MCF 10A (cell line): ENCODE results near the gene GSE1. TPM values are rescaled to one million over a fixed set of nuclear protein-coding genes. Genes with fewer than 3 reads are reported as not detected.

Experiments used
- Bru-seq: library from RNA; stranded (reverse); fragments of 400-500 nt; gene quantifications from one replicate; lab custom pipeline; 2021; lab: Mats Ljungman, UMichigan
- BruChase-seq, 2 experiments: library from RNA; stranded (reverse); fragments of 400-500 nt; gene quantifications; one replicate each; lab custom pipeline; 2021; lab: Mats Ljungman, UMichigan
- BruUV-seq: library from RNA; stranded (reverse); fragments of 400-500 nt; replicated peaks from 2 replicates; lab custom pipeline; 2021; lab: Mats Ljungman, UMichigan
- CTCF ChIA-PET: fragments of 300-600 bp; sonication (Branson Sonifier 250); formaldehyde crosslinking; extraction: SDS; loops from one replicate; lab custom pipeline; 2021; ENCODE audit warnings: antibody characterized with exemption, inconsistent platforms; lab: Yijun Ruan, JAX
- POLR2A ChIA-PET: fragments of 300-600, 350-650 bp; sonication (Branson Sonifier 250); formaldehyde crosslinking; extraction: SDS; loops from one replicate; lab custom pipeline; 2020; ENCODE audit warnings: antibody characterized with exemption, inconsistent platforms; lab: Yijun Ruan, JAX
- DNase-seq: peaks from one replicate; pipeline ENCODE4 v3.0.0-alpha.2; 2018; ENCODE audit not compliant: unreplicated experiment
- H3K27ac Mint-ChIP-seq: one replicate; pipeline ENCODE4 v1.8.0; 2022; ENCODE audit warnings: mild to moderate bottlenecking, low read depth, mixed read lengths; ENCODE audit not compliant: unreplicated experiment
- H3K27me3 Mint-ChIP-seq: one replicate; pipeline ENCODE4 v1.8.0; 2022; ENCODE audit warnings: mixed read lengths; ENCODE audit not compliant: insufficient read depth, unreplicated experiment
- H3K36me3 Mint-ChIP-seq: one replicate; pipeline ENCODE4 v1.8.0; 2022; ENCODE audit warnings: mild to moderate bottlenecking, moderate library complexity, mixed read lengths; ENCODE audit not compliant: insufficient read depth, unreplicated experiment
- H3K4me1 Mint-ChIP-seq: one replicate; pipeline ENCODE4 v1.8.0; 2022; ENCODE audit warnings: mixed read lengths; ENCODE audit not compliant: insufficient read depth, unreplicated experiment
- H3K4me3 Mint-ChIP-seq: one replicate; pipeline ENCODE4 v1.8.0; 2022; ENCODE audit warnings: mild to moderate bottlenecking, moderate library complexity, mixed read lengths; ENCODE audit not compliant: unreplicated experiment
- H3K9me3 Mint-ChIP-seq: one replicate; pipeline ENCODE4 v1.8.0; 2022; ENCODE audit warnings: mixed read lengths; ENCODE audit not compliant: unreplicated experiment
- intact Hi-C: fragments of 100-400 bp; cut with micrococcal nuclease; formaldehyde crosslinking; loops from 2 replicates; pipeline ENCODE4 v1.14.1; 2022
- long read RNA-seq: library from polyadenylated mRNA; stranded (forward); transcript quantifications from one replicate; pipeline ENCODE4 v2.0.0, GENCODE V29; 2022
- total RNA-seq: library from RNA; stranded (reverse); gene quantifications from 2 replicates; pipeline ENCODE4 v1.2.3, GENCODE V29; 2022
- TF ChIP-seq, protein P1 (sequence below): fragments of 200-600 bp; IDR thresholded peaks from one replicate; pipeline ENCODE4 v1.8.0; 2022; ENCODE audit warnings: antibody characterized with exemption, mild to moderate bottlenecking; ENCODE audit not compliant: unreplicated experiment

Gene GSE1
- 44.4 and 52.9 TPM in 2 replicates for total RNA-seq
- percentile 57 among the genes with signal in this experiment for Bru-seq, nascent RNA
- percentile 75 among the genes with signal in this experiment for BruChase-seq, experiment 1, labeled RNA remaining after a 6-hour chase
- BruChase-seq, experiment 2, labeled RNA remaining after a 2-hour chase = percentile 68 among the genes with signal in this experiment
- long read RNA-seq, partial matches to known transcripts = 13 of 26 reads
- long read RNA-seq, other reads (novel, unspliced or antisense) = 12 of 26 reads

DNA sequence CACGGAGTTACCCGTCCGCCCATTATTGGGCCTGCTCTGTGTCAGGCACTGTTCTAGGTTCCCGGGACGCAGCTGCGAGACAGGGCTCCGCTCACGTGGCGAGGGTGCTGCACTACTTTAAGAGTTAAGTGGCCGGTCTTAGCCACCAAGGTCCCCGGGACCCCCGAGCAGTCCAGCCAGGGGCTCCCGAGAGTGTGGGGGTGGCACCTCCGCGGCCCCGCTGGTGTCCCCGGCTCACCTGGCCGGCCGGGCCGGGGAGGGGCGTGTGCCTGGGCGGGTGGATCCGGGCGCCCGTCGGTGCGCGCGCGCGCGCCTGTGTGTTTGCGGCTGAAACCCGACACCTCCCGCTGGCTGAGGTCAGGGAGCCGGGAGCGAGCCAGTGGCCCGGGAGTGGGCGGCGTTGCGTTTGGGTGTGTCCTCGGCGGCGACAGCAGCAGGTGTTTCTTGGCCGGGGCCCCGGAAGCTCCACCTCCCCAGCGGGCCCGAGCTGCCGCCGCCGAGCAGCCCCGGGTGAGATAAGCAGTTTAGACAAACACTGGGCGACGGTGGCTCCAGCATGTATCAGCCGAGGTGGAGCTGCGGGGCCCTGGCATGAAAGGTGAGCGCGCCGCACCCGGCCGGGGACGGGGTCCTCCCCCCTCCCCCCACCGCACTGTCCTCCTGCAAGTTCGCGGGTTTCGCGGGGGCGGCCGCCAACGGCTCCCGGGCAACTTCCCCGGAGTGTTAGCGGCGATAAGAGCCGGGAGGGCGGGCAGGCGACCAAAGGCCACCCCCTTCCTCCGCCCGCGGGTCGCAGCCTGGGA, at the start of gene GSE1:
GSE1 (plus strand) TSS at position 522 of the 803 bp plus-strand sequence; CDS start at position 592, 70 bp downstream.
- no peaks in the 10 kb centered on the region for H3K9me3 Mint-ChIP-seq
- TF ChIP-seq, protein P1, sequence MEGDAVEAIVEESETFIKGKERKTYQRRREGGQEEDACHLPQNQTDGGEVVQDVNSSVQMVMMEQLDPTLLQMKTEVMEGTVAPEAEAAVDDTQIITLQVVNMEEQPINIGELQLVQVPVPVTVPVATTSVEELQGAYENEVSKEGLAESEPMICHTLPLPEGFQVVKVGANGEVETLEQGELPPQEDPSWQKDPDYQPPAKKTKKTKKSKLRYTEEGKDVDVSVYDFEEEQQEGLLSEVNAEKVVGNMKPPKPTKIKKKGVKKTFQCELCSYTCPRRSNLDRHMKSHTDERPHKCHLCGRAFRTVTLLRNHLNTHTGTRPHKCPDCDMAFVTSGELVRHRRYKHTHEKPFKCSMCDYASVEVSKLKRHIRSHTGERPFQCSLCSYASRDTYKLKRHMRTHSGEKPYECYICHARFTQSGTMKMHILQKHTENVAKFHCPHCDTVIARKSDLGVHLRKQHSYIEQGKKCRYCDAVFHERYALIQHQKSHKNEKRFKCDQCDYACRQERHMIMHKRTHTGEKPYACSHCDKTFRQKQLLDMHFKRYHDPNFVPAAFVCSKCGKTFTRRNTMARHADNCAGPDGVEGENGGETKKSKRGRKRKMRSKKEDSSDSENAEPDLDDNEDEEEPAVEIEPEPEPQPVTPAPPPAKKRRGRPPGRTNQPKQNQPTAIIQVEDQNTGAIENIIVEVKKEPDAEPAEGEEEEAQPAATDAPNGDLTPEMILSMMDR = no peak
- peak; percentile 94 for DNase-seq
- peak within 1 kb of the TSS; percentile 76 for H3K4me3 Mint-ChIP-seq
- intact Hi-C loops = loop anchor here (5.0 kb wide), 1 partner anchor 316 kb away; no protein-coding TSS in a partner anchor
- H3K27me3 Mint-ChIP-seq = no peaks in the 10 kb centered on the region
- CTCF ChIA-PET = interaction anchor here (0.5 to 1.3 kb wide), 3 partner anchors 132 to 1771 kb away, joined by 3 to 4 read pairs (median 3); partner anchors contain the start of gene FBXO31
- peaks cover 16% of the 10 kb centered on the region for H3K4me1 Mint-ChIP-seq
- BruUV-seq = TSS peak; percentile 88
- H3K36me3 Mint-ChIP-seq = no peaks in the 10 kb centered on the region
- H3K27ac Mint-ChIP-seq = peak within 1 kb of the TSS; percentile 69
- POLR2A ChIA-PET = interaction anchor here (0.6 to 4.5 kb wide), 27 partner anchors 49 to 857 kb away, joined by 3 to 68 read pairs (median 4); partner anchors contain the start of gene ZDHHC7

DNA sequence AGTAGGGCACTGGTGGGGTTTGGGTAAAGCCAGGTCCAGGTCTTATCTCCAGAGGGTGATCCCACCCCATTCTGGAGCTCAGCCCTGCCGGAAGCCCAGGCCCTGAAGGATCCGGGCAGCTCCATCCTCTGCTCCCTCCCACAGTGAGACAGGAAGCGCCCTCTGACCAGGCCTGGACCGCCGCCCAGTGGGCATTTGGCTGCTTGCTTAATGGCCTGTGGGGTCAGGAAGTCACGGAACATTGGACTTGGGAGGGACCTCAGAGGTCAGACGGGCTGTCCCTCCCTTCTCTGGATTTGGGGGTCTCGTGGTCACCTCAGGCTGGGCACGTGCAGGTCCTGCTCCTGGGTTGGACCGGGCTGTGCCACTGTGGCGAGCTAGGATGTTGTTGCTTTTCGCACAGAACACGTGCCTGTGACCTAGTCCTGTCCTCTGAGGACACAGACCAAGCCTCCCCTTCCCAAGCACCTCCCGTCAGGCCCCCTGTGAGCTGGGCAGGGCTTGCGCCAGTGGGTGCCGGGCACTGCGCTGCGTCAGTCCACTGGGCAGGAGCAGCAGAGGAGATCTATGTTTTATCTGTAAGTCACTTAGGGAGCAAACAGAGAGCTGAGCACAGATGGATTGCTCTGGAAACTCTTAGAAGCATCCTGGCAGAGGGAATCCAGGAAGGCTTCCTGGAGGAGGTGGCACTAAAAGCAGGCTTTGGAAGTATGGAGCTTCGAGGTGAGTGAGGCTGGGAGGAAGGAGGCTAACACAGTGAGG, 49.4 kb upstream of the GSE1 start:
- Mint-ChIP-seq H3K27me3 (no peaks in the 10 kb centered on the region), H3K4me1 (peaks cover 8% of the 10 kb centered on the region), H3K4me3 (no peak overlapping the region), H3K27ac (no peak overlapping the region), H3K9me3 (no peaks in the 10 kb centered on the region), H3K36me3 (peaks cover 10% of the 10 kb centered on the region)
- DNase-seq = no peak
- no TSS peak for BruUV-seq
- CTCF ChIA-PET = interaction anchor here (0.6 to 4.0 kb wide), 7 partner anchors 10 to 230 kb away, joined by 3 to 18 read pairs (median 4); no protein-coding TSS in a partner anchor
- intact Hi-C loops = no loop called here
- POLR2A ChIA-PET = no interaction called here
- TF ChIP-seq, protein P1 = no peak

DNA sequence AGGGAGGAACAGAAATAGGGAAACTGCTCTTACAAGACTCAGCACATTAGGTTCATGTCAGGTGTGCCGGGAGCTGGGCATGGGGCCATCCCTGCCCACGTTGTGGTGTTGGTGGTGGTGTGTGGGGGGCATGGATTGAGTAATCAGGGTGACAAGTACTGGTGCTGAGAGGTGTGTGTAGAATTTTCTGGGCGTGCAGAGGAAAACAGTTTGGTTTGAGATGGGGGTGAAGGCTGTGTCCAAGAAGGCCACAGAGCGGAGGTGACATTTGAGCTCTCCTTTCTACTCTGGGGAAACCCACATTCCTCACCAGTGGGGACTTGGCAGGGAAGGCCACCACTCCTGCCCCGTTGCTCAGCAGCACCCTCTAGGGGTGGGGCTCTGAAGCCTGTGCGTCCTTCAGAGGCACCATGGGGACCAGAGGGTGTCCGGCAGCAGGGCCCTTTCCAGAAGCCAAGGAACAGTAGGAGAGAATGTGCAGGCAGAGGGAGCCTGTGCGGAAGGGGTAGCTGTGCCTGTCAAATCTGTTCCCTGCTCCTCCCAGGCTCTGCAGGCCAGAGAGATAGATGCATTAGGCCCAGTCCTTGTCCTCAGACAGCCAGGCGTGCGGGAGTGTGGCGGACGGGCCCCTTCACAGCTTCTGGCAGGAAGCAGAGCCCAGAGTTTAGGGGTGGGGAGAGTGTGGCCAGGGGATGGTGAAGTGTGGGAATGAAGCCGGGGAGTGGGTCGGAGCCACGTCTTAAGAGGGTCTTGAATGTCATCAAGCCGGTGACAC, 48.7 kb upstream of the GSE1 start:
- H3K4me1 Mint-ChIP-seq = peaks cover 8% of the 10 kb centered on the region
- TF ChIP-seq, protein P1 = peak; percentile 46
- H3K9me3 Mint-ChIP-seq = no peaks in the 10 kb centered on the region
- no TSS peak for BruUV-seq
- H3K4me3 Mint-ChIP-seq = no peak overlapping the region
- DNase-seq = peak; percentile 22
- POLR2A ChIA-PET = no interaction called here
- H3K27ac Mint-ChIP-seq = no peak overlapping the region
- peaks cover 10% of the 10 kb centered on the region for H3K36me3 Mint-ChIP-seq
- CTCF ChIA-PET = interaction anchor here (0.6 to 1.3 kb wide), 6 partner anchors 10 to 169 kb away, joined by 3 to 5 read pairs (median 4); no protein-coding TSS in a partner anchor
- no peaks in the 10 kb centered on the region for H3K27me3 Mint-ChIP-seq
- intact Hi-C loops = no loop called here
